ENCODE data around the gene FANCL. TPM values are rescaled to one million over a fixed set of nuclear protein-coding genes. Genes with fewer than 3 reads are reported as not detected.
"Not testable (repeated sequence)": the region's sequence is repeated elsewhere in the genome, so short reads cannot be mapped to it uniquely, and the experiment has no call there.

Gene FANCL
- total RNA-seq, result 23.7 TPM
- long read RNA-seq, transcript FANCL-201 (14 exons, 1,683 nt), result major isoform, 11 of 22 reads
- long read RNA-seq, partial matches to known transcripts, result 1 of 22 reads
- long read RNA-seq, other reads (novel, unspliced or antisense), result 6 of 22 reads

- peak; percentile 97 to 98 for ATAC-seq
- H3K27ac ChIP-seq, result peak within 1 kb of the TSS; percentile 88
- intact Hi-C loops (cut with DNase I), result no loop called here
Observed at GRCh38 chr2:58240670-58241545, at the start of gene FANCL. Gene FANCL (minus strand): TSS chr2:58241325. CDS start chr2:58241313, 12 bp downstream.

GRCh38 chr2:58289029-58289428, 47.9 kb upstream of the FANCL start:
- no peak for ATAC-seq
- H3K36me3 ChIP-seq, result no peaks in the 10 kb centered on the region
- H3K4me1 ChIP-seq, result no peaks in the 10 kb centered on the region
- no peaks in the 10 kb centered on the region for H3K9me3 ChIP-seq
- intact Hi-C loops (cut with DNase I), result no loop called here
- no peak overlapping the region for H3K4me3 ChIP-seq
- TF ChIP-seq CTCF (IDR thresholded peaks at IDR 0.05), result no peak
- H3K27ac ChIP-seq, result no peak overlapping the region
- no peak for DNase-seq
- H3K27me3 ChIP-seq (ENCODE audit: low read depth), result no peaks in the 10 kb centered on the region

More at GRCh38 chr2:58240670-58241545, at the start of gene FANCL:
- peak within 1 kb of the TSS; percentile 90 for H3K4me3 ChIP-seq
- TF ChIP-seq CTCF (IDR thresholded peaks at IDR 0.05), result no peak
- DNase-seq, result peak; percentile 92
- H3K9me3 ChIP-seq, result no peaks in the 10 kb centered on the region
- peaks cover 20% of the 10 kb centered on the region for H3K4me1 ChIP-seq
- peaks cover 4% of the 10 kb centered on the region for H3K27me3 ChIP-seq (ENCODE audit: low read depth)
- H3K36me3 ChIP-seq, result no peaks in the 10 kb centered on the region

GRCh38 chr2:58283931-58284330, 42.8 kb upstream of the FANCL start:
- intact Hi-C loops (cut with DNase I), result no loop called here
- H3K36me3 ChIP-seq, result no peaks in the 10 kb centered on the region

GRCh38 chr2:58275144-58275543, 34.0 kb upstream of the FANCL start:
- H3K27me3 ChIP-seq (ENCODE audit: low read depth); H3K9me3 ChIP-seq; H3K4me1 ChIP-seq; H3K4me3 ChIP-seq; H3K36me3 ChIP-seq; intact Hi-C loops (cut with DNase I); H3K27ac ChIP-seq; DNase-seq; ATAC-seq: not testable (repeated sequence)

More at GRCh38 chr2:58283931-58284330, 42.8 kb upstream of the FANCL start:
- DNase-seq, result no peak
- H3K9me3 ChIP-seq, result no peaks in the 10 kb centered on the region
- no peak for TF ChIP-seq CTCF (IDR thresholded peaks at IDR 0.05)
- no peaks in the 10 kb centered on the region for H3K4me1 ChIP-seq
- no peak overlapping the region for H3K27ac ChIP-seq
- ATAC-seq, result no peak
- H3K4me3 ChIP-seq, result no peak overlapping the region
- no peaks in the 10 kb centered on the region for H3K27me3 ChIP-seq (ENCODE audit: low read depth)

GRCh38 chr2:58271826-58272225, 30.7 kb upstream of the FANCL start:
- DNase-seq, result no peak
- Histone ChIP-seq H3K36me3 (no peaks in the 10 kb centered on the region), H3K27me3 (ENCODE audit: low read depth) (no peaks in the 10 kb centered on the region), H3K9me3 (no peaks in the 10 kb centered on the region), H3K27ac (no peak overlapping the region), H3K4me1 (no peaks in the 10 kb centered on the region), H3K4me3 (no peak overlapping the region)
- intact Hi-C loops (cut with DNase I), result no loop called here
- no peak for ATAC-seq
- no peak for TF ChIP-seq CTCF (IDR thresholded peaks at IDR 0.05)

GRCh38 chr2:58268685-58269084, 27.6 kb upstream of the FANCL start:
- DNase-seq (no peak), ATAC-seq (no peak)
- Histone ChIP-seq H3K27ac (no peak overlapping the region), H3K9me3 (no peaks in the 10 kb centered on the region), H3K36me3 (no peaks in the 10 kb centered on the region), H3K4me3 (no peak overlapping the region), H3K4me1 (no peaks in the 10 kb centered on the region), H3K27me3 (ENCODE audit: low read depth) (no peaks in the 10 kb centered on the region)
- intact Hi-C loops (cut with DNase I), result no loop called here
- no peak for TF ChIP-seq CTCF (IDR thresholded peaks at IDR 0.05)
